ENCODE results near the gene PTDSS2. TPM values are rescaled to one million over a fixed set of nuclear protein-coding genes. Genes with fewer than 3 reads are reported as not detected.

PTDSS2 gene
- total RNA-seq = 29.9 and 30.2 TPM in 2 replicates

GRCh38 chr11:449889-450808 is at the start of gene PTDSS2:
TSS of gene PTDSS2 (plus strand) at chr11:450279. CDS start at chr11:450456, 177 bp downstream.

GRCh38 chr11:441418-442274 is 8.4 kb upstream of the PTDSS2 start, which contains the start of gene ANO9:
TSS of gene ANO9 (minus strand) at chr11:442011. CDS start at chr11:441926, 85 bp downstream.

GRCh38 chr11:506995-507726 is 57.1 kb downstream of the PTDSS2 start, which contains the start of gene RNH1:
TSS of gene RNH1 (minus strand) at chr11:507242. CDS start at chr11:502162, 5,080 bp downstream.

GRCh38 chr11:535519-536454 is 85.7 kb downstream of the PTDSS2 start, which contains the start of gene HRAS:
TSS of gene HRAS (minus strand) at chr11:535576.

GRCh38 chr11:536841-537621 is 87.0 kb downstream of the PTDSS2 start, which contains the start of gene LRRC56:
TSS of gene LRRC56 (plus strand) at chr11:537527. CDS start at chr11:540685, 3,158 bp downstream.

Other genes starting within 250 kb of the PTDSS2 start
- 11.4 and 12.0 TPM in 2 replicates for gene BET1L, start 242.9 kb upstream of the PTDSS2 start, total RNA-seq
- gene RIC8A, start 242.6 kb upstream of the PTDSS2 start, total RNA-seq = 104 and 140 TPM in 2 replicates
- 5.2 and 5.9 TPM in 2 replicates for gene SIRT3, start 213.9 kb upstream of the PTDSS2 start, total RNA-seq
- 212 and 331 TPM in 2 replicates for gene PSMD13, start 213.3 kb upstream of the PTDSS2 start, total RNA-seq
- not detected in 2 replicates for gene NLRP6, start 171.9 kb upstream of the PTDSS2 start, total RNA-seq
- gene PGGHG, start 161.2 kb upstream of the PTDSS2 start, total RNA-seq = 10.4 and 10.8 TPM in 2 replicates
- not detected in 2 replicates for gene IFITM5, start 150.8 kb upstream of the PTDSS2 start, total RNA-seq
- 24.0 and 41.9 TPM in 2 replicates for gene IFITM2, start 142.5 kb upstream of the PTDSS2 start, total RNA-seq
- gene IFITM1, start 136.2 kb upstream of the PTDSS2 start, total RNA-seq = 18.5 and 92.6 TPM in 2 replicates
- gene IFITM3, start 129.4 kb upstream of the PTDSS2 start, total RNA-seq = 25.3 and 49.7 TPM in 2 replicates
- 0.46 and 7.8 TPM in 2 replicates for gene B4GALNT4, start 80.8 kb upstream of the PTDSS2 start, total RNA-seq
- gene PKP3, start 56.1 kb upstream of the PTDSS2 start, total RNA-seq = 0.15 and 0.32 TPM in 2 replicates
- 28.1 and 43.2 TPM in 2 replicates for gene SIGIRR, start 35.3 kb upstream of the PTDSS2 start, total RNA-seq
- gene ANO9, start 8.3 kb upstream of the PTDSS2 start, total RNA-seq = not detected in 2 replicates
- gene RNH1, start 57.0 kb downstream of the PTDSS2 start, total RNA-seq = 167 and 236 TPM in 2 replicates
- 43.0 and 67.2 TPM in 2 replicates for gene HRAS, start 85.3 kb downstream of the PTDSS2 start, total RNA-seq
- 0.30 and 0.32 TPM in 2 replicates for gene LRRC56, start 87.2 kb downstream of the PTDSS2 start, total RNA-seq
- 0.30 and 0.65 TPM in 2 replicates for gene LMNTD2, start 110.5 kb downstream of the PTDSS2 start, total RNA-seq
- 10.2 and 14.3 TPM in 2 replicates for gene RASSF7, start 110.7 kb downstream of the PTDSS2 start, total RNA-seq
- 24.5 and 26.0 TPM in 2 replicates for gene PHRF1, start 126.2 kb downstream of the PTDSS2 start, total RNA-seq
- 11.0 and 71.6 TPM in 2 replicates for gene IRF7, start 165.7 kb downstream of the PTDSS2 start, total RNA-seq
- gene CDHR5, start 174.7 kb downstream of the PTDSS2 start, total RNA-seq = not detected in 2 replicates
- gene SCT, start 176.9 kb downstream of the PTDSS2 start, total RNA-seq = not detected in 2 replicates
- not detected in 2 replicates for gene DRD4, start 187.0 kb downstream of the PTDSS2 start, total RNA-seq
- 34.8 and 38.7 TPM in 2 replicates for gene DEAF1, start 244.9 kb downstream of the PTDSS2 start, total RNA-seq
- 7.8 and 11.7 TPM in 2 replicates for gene TMEM80, start 245.5 kb downstream of the PTDSS2 start, total RNA-seq

Measured in epithelial cell of umbilical artery (primary cell).